GM19372 (cell line): ENCODE data around the gene ATP6V1F.

Experiments used
- ATAC-seq: cut with Tn5 transposase; IDR thresholded peaks from one replicate; pipeline ENCODE4 v1.9.1; 2021; ENCODE audit warnings: mild to moderate bottlenecking, low read depth, moderate library complexity; ENCODE audit not compliant: unreplicated experiment

ATP6V1F gene

GRCh38 chr7:128914566-128915151 lies 52.0 kb downstream of the ATP6V1F start:
- ATAC-seq: no peak

DNA sequence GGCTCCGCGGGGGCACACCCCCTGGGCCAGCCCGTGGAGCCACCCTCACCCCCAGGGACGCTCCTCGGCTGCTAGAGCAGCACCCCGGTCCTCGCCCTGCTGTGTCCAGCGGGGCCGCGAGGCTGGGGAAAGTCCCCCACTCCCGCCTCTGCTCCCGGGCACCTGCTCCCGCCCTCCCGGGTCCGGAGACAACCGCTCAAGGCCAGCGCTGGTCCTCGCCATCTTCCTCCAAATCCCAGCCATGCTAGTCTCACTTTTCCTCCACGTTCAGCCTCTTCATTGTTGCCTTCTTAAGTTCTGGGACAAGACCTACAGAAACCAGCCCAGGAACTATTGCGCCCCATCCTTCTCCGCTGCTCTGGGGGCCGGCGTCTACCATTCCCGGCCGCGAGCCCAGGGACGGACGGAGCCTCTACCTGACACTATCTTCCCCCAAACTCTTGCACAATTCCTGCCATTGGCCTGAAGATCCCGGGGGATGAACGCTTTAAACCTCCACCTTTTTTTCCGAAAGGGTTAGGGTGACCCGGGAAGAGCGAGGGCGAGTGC lies 52.7 kb downstream of the ATP6V1F start:
- ATAC-seq: no peak
